ENCODE data around the gene NBEA. TPM values are rescaled to one million over a fixed set of nuclear protein-coding genes. Genes with fewer than 3 reads are reported as not detected.

The NBEA gene
- total and polyA plus RNA-seq, 2 experiments from 2014 or later, result 9.1 to 29.1 TPM

DNA sequence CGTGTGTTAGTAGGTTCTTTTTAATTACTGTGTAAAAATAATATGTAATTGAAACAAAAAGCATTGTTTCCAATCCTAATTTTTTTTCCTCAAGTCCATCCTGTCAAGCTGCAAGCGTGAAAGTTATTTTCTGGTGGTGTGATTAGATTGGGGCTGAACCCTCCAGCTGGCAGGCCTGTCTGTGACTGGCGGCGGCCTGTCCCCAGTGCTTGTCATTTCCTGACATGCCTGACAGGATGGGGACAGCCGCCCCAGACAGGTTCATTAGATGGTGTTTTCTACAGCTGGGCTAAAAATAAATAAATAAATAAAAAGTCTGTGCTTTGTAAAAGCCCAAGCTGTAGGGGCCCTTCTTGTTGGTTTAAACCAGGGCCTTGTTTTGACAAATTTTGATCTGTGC is 588.1 kb downstream of the NBEA start (continued):
- no peak for TF ChIP-seq CREB1 (CRISPR knock-in tag; IDR thresholded peaks at IDR 0.05; ENCODE audit: low read depth)
- TF ChIP-seq ZNF331 (CRISPR knock-in tag; IDR thresholded peaks at IDR 0.05; ENCODE audit: low read depth), result no peak
- TF ChIP-seq ETS1 (IDR thresholded peaks at IDR 0.05), result no peak
- no peak for TF ChIP-seq NANOG (IDR thresholded peaks at IDR 0.05; ENCODE audit: borderline replicate concordance)
- no peak for TF ChIP-seq CTCF (conservative IDR thresholded peaks at IDR 0.05; ENCODE audit: low read depth in 2 of 2)
- no peak for TF ChIP-seq POLR2AphosphoS5 (IDR thresholded peaks at IDR 0.05; ENCODE audit: low read depth)
- TF ChIP-seq EZH2phosphoT487 (IDR thresholded peaks at IDR 0.05; ENCODE audit: unreplicated experiment), result no peak

DNA sequence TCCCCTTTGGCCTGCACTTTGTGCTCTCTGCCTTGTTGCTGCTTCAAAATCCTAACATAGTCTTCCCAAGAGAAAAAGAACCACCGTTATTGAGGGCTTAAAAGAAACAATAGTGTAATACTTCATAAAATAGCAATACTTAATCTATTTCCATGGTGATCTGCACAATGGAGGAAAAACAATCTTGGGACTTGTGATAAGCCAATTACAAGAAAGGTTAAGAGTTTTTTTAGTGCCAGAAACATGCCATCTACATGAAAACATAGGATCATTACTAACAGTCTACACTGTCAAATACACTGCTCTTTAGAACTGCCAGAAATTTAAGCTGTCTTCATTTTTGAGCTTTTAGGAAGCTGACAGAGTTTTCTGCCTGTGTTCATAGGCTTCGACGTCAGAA is 588.5 kb downstream of the NBEA start:
- H3K36me3 Mint-ChIP-seq (ENCODE audit: low read depth), result no peaks in the 10 kb centered on the region
- no peak overlapping the region for H2AFZ ChIP-seq
- H3F3A ChIP-seq (replicated peaks; ENCODE audit: low read depth), result no peaks in the 10 kb centered on the region
- no peaks in the 10 kb centered on the region; the same call in 2 of the 3 replicates for H3K9me3 Mint-ChIP-seq
- H3K27ac ChIP-seq (ENCODE audit: low read depth), result no peak overlapping the region
- H3K36me3 ChIP-seq (ENCODE audit: insufficient read depth), result no peaks in the 10 kb centered on the region
- H3K27me3 ChIP-seq (ENCODE audit: insufficient read depth), result no peaks in the 10 kb centered on the region
- no peak overlapping the region for H3K4me3 Mint-ChIP-seq
- no peak overlapping the region for H3K27ac Mint-ChIP-seq
- no peaks in the 10 kb centered on the region for H4K20me1 ChIP-seq (replicated peaks; ENCODE audit: insufficient read depth)
- no peak overlapping the region for H3K4me2 ChIP-seq
- peaks cover 17% of the 10 kb centered on the region for H3K4me1 ChIP-seq (ENCODE audit: insufficient read depth)
- DNase-seq (ENCODE audit: low spot score) (no peak), ATAC-seq (no peak)
- H3K4me3 ChIP-seq, result no peak overlapping the region
- TF ChIP-seq ZNF331 (CRISPR knock-in tag; IDR thresholded peaks at IDR 0.05; ENCODE audit: low read depth), result no peak
- no peak for TF ChIP-seq ZNF462 (CRISPR knock-in tag; IDR thresholded peaks at IDR 0.05)
- no peak for TF ChIP-seq CREB1 (CRISPR knock-in tag; IDR thresholded peaks at IDR 0.05; ENCODE audit: low read depth)
- no peak for TF ChIP-seq POLR2AphosphoS5 (IDR thresholded peaks at IDR 0.05; ENCODE audit: low read depth)
- TF ChIP-seq STAT1 (IDR thresholded peaks at IDR 0.05; ENCODE audit: unreplicated experiment), result no peak
- no peak for TF ChIP-seq JUNB (IDR thresholded peaks at IDR 0.05; ENCODE audit: unreplicated experiment)
- no peaks in the 10 kb centered on the region for H3K79me2 ChIP-seq (replicated peaks; ENCODE audit: insufficient read depth)
- no peaks in the 10 kb centered on the region; the same call in 1 of the 2 replicates for H3K9me2 ChIP-seq (ENCODE audit: insufficient read depth)
- H3K27me3 Mint-ChIP-seq (ENCODE audit: insufficient read depth, low read depth, poor library complexity), result peaks cover 5% of the 10 kb centered on the region
- H3K4me1 Mint-ChIP-seq, result peaks cover 13% of the 10 kb centered on the region

Data from GM23338 (cell line).